ENCODE data around the gene DNAH5. TPM values are rescaled to one million over a fixed set of nuclear protein-coding genes. Genes with fewer than 3 reads are reported as not detected.

Gene DNAH5
- total RNA-seq, 1 donor = 0.36 TPM

GRCh38 chr5:13909271-13909670 is 35.2 kb downstream of the DNAH5 start:
- Histone ChIP-seq H4K20me1 (ENCODE audit: insufficient read depth, low read length) (no peaks in the 10 kb centered on the region), H3K36me3 (ENCODE audit: insufficient read depth, low read length) (no peaks in the 10 kb centered on the region), H3K9me3 (ENCODE audit: low read depth, low read length) (no peaks in the 10 kb centered on the region), H3K27me3 (ENCODE audit: insufficient read depth, low read length) (no peaks in the 10 kb centered on the region), H2AFZ (ENCODE audit: low read length) (no peak overlapping the region), H3K4me3 (ENCODE audit: insufficient read depth, low read length) (no peak overlapping the region), H3K4me1 (ENCODE audit: insufficient read depth, low read length) (no peaks in the 10 kb centered on the region), H3K27ac (ENCODE audit: low read depth, low read length) (no peak overlapping the region), H3K79me2 (ENCODE audit: insufficient read depth, low read length) (no peaks in the 10 kb centered on the region), H3K4me2 (ENCODE audit: insufficient read depth, low read length) (no peak overlapping the region)
- no peak for TF ChIP-seq CTCF (IDR thresholded peaks at IDR 0.05; ENCODE audit: extremely low read depth, low read depth, low read length)
- no peak for DNase-seq (ENCODE audit: insufficient read length, low spot score, missing footprints)

- Histone ChIP-seq H2AFZ (ENCODE audit: low read length) (no peak overlapping the region), H3K36me3 (ENCODE audit: insufficient read depth, low read length) (no peaks in the 10 kb centered on the region), H3K27ac (ENCODE audit: low read depth, low read length) (no peak overlapping the region), H4K20me1 (ENCODE audit: insufficient read depth, low read length) (no peaks in the 10 kb centered on the region), H3K4me3 (ENCODE audit: insufficient read depth, low read length) (no peak overlapping the region), H3K4me1 (ENCODE audit: insufficient read depth, low read length) (no peaks in the 10 kb centered on the region), H3K9me3 (ENCODE audit: low read depth, low read length) (no peaks in the 10 kb centered on the region), H3K4me2 (ENCODE audit: insufficient read depth, low read length) (no peak overlapping the region), H3K27me3 (ENCODE audit: insufficient read depth, low read length) (no peaks in the 10 kb centered on the region), H3K79me2 (ENCODE audit: insufficient read depth, low read length) (no peaks in the 10 kb centered on the region)
- TF ChIP-seq CTCF (IDR thresholded peaks at IDR 0.05; ENCODE audit: extremely low read depth, low read depth, low read length) = no peak
- DNase-seq (ENCODE audit: insufficient read length, low spot score, missing footprints) = no peak
Measured at GRCh38 chr5:13898569-13898968, 45.9 kb downstream of the DNAH5 start.

- Histone ChIP-seq H3K79me2 (ENCODE audit: insufficient read depth, low read length) (no peaks in the 10 kb centered on the region), H3K27me3 (ENCODE audit: insufficient read depth, low read length) (no peaks in the 10 kb centered on the region), H3K27ac (ENCODE audit: low read depth, low read length) (no peak overlapping the region), H3K4me1 (ENCODE audit: insufficient read depth, low read length) (no peaks in the 10 kb centered on the region), H3K4me2 (ENCODE audit: insufficient read depth, low read length) (no peak overlapping the region), H3K4me3 (ENCODE audit: insufficient read depth, low read length) (no peak overlapping the region), H2AFZ (ENCODE audit: low read length) (no peak overlapping the region), H3K36me3 (ENCODE audit: insufficient read depth, low read length) (no peaks in the 10 kb centered on the region), H4K20me1 (ENCODE audit: insufficient read depth, low read length) (no peaks in the 10 kb centered on the region), H3K9me3 (ENCODE audit: low read depth, low read length) (no peaks in the 10 kb centered on the region)
- no peak for TF ChIP-seq CTCF (IDR thresholded peaks at IDR 0.05; ENCODE audit: extremely low read depth, low read depth, low read length)
- no peak for DNase-seq (ENCODE audit: insufficient read length, low spot score, missing footprints)
Measured at GRCh38 chr5:13878357-13878756, 66.1 kb downstream of the DNAH5 start.

- no peaks in the 10 kb centered on the region for H4K20me1 ChIP-seq (ENCODE audit: insufficient read depth, low read length)
- TF ChIP-seq CTCF (IDR thresholded peaks at IDR 0.05; ENCODE audit: extremely low read depth, low read depth, low read length) = no peak
- H3K27me3 ChIP-seq (ENCODE audit: insufficient read depth, low read length) = no peaks in the 10 kb centered on the region
- H3K79me2 ChIP-seq (ENCODE audit: insufficient read depth, low read length) = no peaks in the 10 kb centered on the region
- H3K9me3 ChIP-seq (ENCODE audit: low read depth, low read length) = no peaks in the 10 kb centered on the region
- no peak overlapping the region for H2AFZ ChIP-seq (ENCODE audit: low read length)
- DNase-seq (ENCODE audit: insufficient read length, low spot score, missing footprints) = no peak
- H3K27ac ChIP-seq (ENCODE audit: low read depth, low read length) = no peak overlapping the region
- no peaks in the 10 kb centered on the region for H3K4me1 ChIP-seq (ENCODE audit: insufficient read depth, low read length)
- no peak overlapping the region for H3K4me2 ChIP-seq (ENCODE audit: insufficient read depth, low read length)
- H3K36me3 ChIP-seq (ENCODE audit: insufficient read depth, low read length) = no peaks in the 10 kb centered on the region
- no peak overlapping the region for H3K4me3 ChIP-seq (ENCODE audit: insufficient read depth, low read length)
Measured at GRCh38 chr5:13866792-13867191, 77.7 kb downstream of the DNAH5 start.

Measured in osteoblast (primary cell).